GM19467 (cell line): ENCODE results near the gene PDGFRB.

Experiments used
- ATAC-seq: cut with Tn5 transposase; IDR thresholded peaks from one replicate; pipeline ENCODE4 v1.9.1; 2021; ENCODE audit warnings: mild to moderate bottlenecking, moderate library complexity; ENCODE audit not compliant: unreplicated experiment

The PDGFRB gene

DNA sequence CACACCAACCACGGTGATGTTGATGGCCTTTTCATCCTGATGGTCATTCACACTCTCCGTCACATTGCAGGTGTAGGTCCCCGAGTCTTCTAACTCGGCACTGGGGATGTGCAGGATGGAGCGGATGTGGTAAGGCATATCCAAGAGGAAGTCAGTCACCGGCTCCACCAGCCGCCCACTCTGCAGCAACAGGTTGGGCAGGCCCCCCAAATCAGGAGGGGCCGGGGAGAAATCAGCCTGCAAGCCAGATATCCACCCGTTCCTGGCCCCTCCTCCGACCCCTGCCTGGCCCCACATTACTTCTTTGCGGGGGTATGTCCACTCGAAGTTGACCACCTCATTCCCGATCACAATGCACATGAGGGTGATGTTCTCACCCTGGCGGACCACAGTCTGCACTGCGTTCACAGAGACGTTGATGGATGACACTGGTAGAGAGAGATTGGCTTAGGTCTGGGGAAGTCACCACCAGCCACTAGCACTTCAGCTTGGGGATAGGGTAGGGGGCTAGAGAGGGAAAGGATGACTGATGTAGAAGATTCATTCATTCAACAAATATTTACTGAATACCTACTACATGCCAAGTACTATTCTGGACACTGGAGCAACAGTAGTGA is 22.0 kb downstream of the PDGFRB start:
- no peak for ATAC-seq

DNA sequence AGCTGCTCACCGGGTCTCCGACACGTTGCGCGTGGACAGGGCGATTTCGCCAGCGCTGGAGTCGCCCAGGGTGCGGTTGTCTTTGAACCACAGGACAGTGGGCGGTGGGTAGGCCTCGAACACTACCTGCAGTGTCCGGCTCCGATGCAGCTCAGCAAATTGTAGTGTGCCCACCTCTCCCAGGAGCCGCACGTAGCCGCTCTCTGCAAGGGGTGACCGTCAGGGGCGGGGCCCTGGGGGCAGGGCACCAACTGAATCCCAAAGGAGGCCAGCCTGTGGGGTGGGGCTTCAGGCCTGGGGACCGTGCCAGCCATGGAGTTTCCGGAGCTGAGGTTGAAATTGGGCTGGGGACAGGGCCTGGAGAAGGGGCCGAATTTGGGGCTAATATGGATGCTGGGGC is 22.9 kb downstream of the PDGFRB start:
- ATAC-seq, result no peak

GRCh38 chr5:150131978-150132694 is 23.5 kb downstream of the PDGFRB start:
- no peak for ATAC-seq

GRCh38 chr5:150131461-150131860 is 24.2 kb downstream of the PDGFRB start:
- no peak for ATAC-seq

DNA sequence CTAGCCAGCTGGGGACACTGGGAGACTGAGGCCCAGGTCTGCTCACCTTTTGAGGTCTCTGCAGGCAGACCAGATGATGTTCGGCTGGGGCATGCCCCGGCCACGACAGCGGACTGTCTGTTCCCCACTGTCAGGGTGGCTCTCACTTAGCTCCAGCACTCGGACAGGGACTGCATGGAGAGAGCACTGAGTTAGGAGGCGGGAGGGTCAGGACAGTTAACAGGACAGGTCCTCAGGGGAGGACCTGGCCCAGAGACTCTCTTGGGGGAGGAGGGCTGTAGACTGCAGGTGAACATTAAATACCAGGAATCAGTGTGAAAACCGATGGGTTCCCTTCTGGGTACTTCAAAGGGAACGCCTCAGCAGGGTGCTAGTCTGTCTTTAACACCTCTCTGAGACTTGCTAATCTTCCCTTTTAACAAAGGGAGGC is 25.1 kb downstream of the PDGFRB start:
- no peak for ATAC-seq

- peak; percentile 68 for ATAC-seq
Measured at GRCh38 chr5:150129813-150130492, 25.7 kb downstream of the PDGFRB start.

- ATAC-seq, result no peak
Measured at GRCh38 chr5:150129454-150129812, 26.2 kb downstream of the PDGFRB start.

DNA sequence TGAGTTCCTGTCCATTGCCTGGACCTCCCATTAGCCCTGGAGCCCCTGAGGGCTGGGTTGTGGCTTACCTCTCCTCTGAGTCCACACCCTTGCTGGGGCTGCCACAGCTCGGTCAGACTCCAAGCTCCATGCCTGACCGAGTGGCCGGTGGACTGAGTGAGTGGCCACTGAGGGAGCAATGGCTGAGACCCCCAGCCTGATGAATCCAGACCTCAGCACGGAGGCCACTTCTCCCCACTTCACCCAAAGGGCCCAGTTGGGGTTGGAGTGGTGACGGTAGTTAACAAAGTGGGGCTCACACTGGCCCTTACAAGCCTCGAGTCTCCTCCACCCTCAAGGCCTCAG is 28.8 kb downstream of the PDGFRB start:
- ATAC-seq, result no peak

DNA sequence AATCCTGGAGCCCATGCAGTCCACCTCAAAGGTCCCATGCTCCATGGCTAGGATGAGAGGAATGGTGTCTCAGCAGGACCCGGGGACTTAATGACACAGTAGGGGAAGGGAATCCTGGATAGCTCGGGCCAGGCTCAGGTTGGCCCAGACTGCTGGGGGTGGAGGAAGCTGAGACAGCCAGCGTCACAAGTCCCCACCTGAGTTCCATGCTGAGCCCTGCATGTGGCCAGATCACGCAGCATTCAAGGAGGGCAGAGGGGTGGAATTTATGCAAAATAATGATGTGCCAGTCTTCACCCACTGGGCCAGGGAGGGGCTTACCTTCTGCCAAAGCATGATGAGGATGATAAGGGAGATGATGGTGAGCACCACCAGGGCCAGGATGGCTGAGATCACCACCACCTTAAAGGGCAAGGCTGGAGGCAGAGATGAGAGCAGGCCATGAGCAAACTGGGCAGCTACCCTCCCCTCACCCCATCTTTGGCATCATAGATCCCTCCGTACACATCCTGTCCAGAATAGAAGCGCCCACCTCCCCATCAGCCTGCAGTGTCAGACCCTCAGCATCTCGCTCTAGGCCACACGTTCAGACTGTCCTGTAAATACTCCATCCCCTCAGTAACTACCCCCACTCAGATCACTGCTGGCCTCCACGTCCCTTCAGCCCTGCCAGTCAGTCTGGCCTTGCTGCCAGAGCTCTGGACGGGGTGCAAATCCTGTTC is 29.3 kb downstream of the PDGFRB start:
- ATAC-seq, result no peak

DNA sequence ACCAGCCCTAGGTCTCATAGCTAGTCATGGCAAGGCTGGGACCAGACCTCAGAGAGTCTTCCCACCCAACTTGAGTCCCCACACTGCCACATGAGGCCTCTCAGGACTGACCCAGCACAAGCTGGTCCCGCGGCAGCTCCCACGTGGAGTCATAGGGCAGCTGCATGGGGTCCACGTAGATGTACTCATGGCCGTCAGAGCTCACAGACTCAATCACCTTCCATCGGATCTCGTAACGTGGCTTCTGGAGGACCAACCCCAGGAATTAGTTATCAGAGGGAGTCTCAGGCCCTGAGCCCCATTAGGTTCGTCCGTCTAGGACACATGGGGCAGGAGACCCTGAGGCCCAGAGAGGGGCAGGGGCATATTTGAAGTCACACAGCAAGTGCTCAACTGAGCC is 30.3 kb downstream of the PDGFRB start:
- ATAC-seq, result no peak

DNA sequence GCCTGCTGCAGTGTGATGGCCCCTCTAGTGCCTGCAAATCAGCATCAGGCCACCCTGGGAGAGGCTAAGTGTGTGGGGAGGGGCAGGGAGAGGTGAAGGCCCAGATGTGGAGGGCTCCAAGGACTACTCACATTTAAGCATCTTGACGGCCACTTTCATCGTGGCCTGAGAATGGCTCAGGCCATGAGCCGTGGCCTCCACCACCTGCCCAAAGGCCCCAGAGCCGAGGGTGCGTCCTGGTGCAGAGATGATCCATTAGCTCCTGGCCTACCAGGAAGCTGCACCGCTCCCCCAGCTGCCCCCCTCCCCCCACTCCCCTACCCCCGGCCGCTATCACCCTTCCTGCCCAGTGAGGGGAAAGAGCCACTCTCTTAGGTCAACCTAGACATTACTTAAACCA is 31.0 kb downstream of the PDGFRB start:
- no peak for ATAC-seq

- ATAC-seq, result no peak
Measured at GRCh38 chr5:150124111-150124557, 31.5 kb downstream of the PDGFRB start.

DNA sequence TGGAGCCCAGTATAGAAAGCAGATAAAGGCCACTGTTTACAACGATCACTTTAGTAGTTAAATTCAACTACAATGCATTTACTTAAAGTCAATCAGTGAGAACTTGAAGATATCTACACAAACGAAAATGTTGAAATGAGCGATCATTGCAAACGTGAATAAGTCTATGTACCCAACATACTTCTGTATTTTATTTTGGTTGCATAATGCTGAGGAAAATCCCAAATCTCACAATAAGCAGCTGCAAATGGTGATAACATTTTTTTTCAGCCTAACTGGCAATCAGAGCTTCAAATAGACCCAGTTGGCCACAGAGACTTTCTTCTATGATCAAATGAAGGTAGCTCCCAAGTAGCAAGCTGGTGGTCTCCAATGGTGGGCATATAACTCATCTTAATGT is 32.1 kb downstream of the PDGFRB start:
- ATAC-seq, result no peak

GRCh38 chr5:150122536-150123481 is 32.8 kb downstream of the PDGFRB start:
- no peak for ATAC-seq

- peak; percentile 67 for ATAC-seq
Measured at GRCh38 chr5:150122158-150122510, 33.5 kb downstream of the PDGFRB start.

- ATAC-seq, result no peak
Measured at GRCh38 chr5:150121448-150122157, 34.0 kb downstream of the PDGFRB start.

- ATAC-seq, result no peak
Measured at GRCh38 chr5:150120617-150121447, 34.8 kb downstream of the PDGFRB start.

DNA sequence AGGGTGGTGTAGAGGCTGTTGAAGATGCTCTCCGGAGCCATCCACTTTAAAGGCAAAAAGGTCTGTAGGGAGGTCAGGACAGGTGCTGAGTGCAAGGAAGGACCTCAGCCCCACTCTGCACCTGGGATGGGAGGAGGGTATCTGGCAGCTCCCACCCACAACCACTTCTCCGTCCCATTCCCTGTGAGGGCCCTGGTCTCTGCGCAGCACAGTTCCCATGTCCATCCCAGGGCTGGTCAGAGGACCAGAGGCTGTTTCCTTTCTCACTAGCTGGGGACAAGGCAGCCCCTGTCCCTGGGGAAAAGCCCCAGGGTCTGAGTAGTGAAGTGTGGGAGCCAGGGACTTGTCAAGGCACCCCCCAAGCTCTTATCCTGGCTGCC is 35.6 kb downstream of the PDGFRB start:
- no peak for ATAC-seq

GRCh38 chr5:150119421-150120061 is 36.1 kb downstream of the PDGFRB start:
- no peak for ATAC-seq
